D341Med (cell line): ENCODE measurements around the gene CALY.

ENCODE experiments used
- DNase-seq: peaks from one replicate; pipeline ENCODE4 v3.0.0; 2012; ENCODE audit warnings: low spot score

Gene CALY

GRCh38 chr10:133285217-133285616 is 51.5 kb downstream of the CALY start:
- no peak for DNase-seq

GRCh38 chr10:133283931-133284330 is 52.8 kb downstream of the CALY start:
- no peak for DNase-seq

GRCh38 chr10:133282846-133283390 is 53.8 kb downstream of the CALY start:
- no peak for DNase-seq

- no peak for DNase-seq
Observed at GRCh38 chr10:133281628-133282372, 54.9 kb downstream of the CALY start.

GRCh38 chr10:133281084-133281483 is 55.6 kb downstream of the CALY start:
- DNase-seq = no peak

- no peak for DNase-seq
Observed at GRCh38 chr10:133280391-133281059, 56.2 kb downstream of the CALY start.

GRCh38 chr10:133279326-133280226 is 57.1 kb downstream of the CALY start:
- no peak for DNase-seq

- DNase-seq = no peak
Observed at GRCh38 chr10:133278577-133279265, 58.0 kb downstream of the CALY start.

GRCh38 chr10:133277993-133278576 is 58.6 kb downstream of the CALY start:
- DNase-seq = no peak

- DNase-seq = no peak
Observed at GRCh38 chr10:133277277-133277992, 59.3 kb downstream of the CALY start.

- peak; percentile 53 for DNase-seq
Observed at GRCh38 chr10:133276435-133277201, 60.1 kb downstream of the CALY start, which contains the start of gene ADAM8. Gene ADAM8 (minus strand): TSS chr10:133276868. CDS start chr10:133276817, 51 bp downstream.

GRCh38 chr10:133276100-133276434 is 60.6 kb downstream of the CALY start:
- DNase-seq = no peak

- no peak for DNase-seq
Observed at GRCh38 chr10:133275684-133276092, 61.0 kb downstream of the CALY start.

- no peak for DNase-seq
Observed at GRCh38 chr10:133274751-133275683, 61.7 kb downstream of the CALY start.
